Common myeloid progenitor, CD34-positive (primary cell): ENCODE results near the gene LGR4. TPM values are rescaled to one million over a fixed set of nuclear protein-coding genes. Genes with fewer than 3 reads are reported as not detected.
A peak's percentile ranks its signal among the peaks of the same experiment; 100 is the strongest.
"Not testable (repeated sequence)": the region's sequence is repeated elsewhere in the genome, so short reads cannot be mapped to it uniquely, and the experiment has no call there.

ENCODE experiments used
- CTCF ChIA-PET: fragments of 350-600 bp; sonication (Branson Sonifier 250); formaldehyde crosslinking; loops from one replicate; lab custom pipeline; 2021; ENCODE audit warnings: antibody characterized with exemption; lab: Charles Lee
- POLR2A ChIA-PET: fragments of 350-600 bp; sonication (Branson Sonifier 250); formaldehyde crosslinking; loops from one replicate; lab custom pipeline; 2021; ENCODE audit warnings: antibody characterized with exemption; lab: Charles Lee
- DNase-seq, 3 donors: peaks; one replicate each; pipeline versions ENCODE4 v3.0.0 to v3.0.0-alpha.2; 2013
- H3K27ac ChIP-seq, 2 experiments: 1 replicate in 1 of 2; 2 replicates in 1 of 2; pipeline ENCODE4 v1.7.0; 2013; ENCODE audit warnings: inconsistent platforms in 2 of 2, low read length in 2 of 2, mild to moderate bottlenecking in 2 of 2, low read depth in 1 of 2, moderate library complexity in 1 of 2; ENCODE audit not compliant: severe bottlenecking in 2 of 2, insufficient read depth in 1 of 2, poor library complexity in 1 of 2
- H3K27me3 ChIP-seq, 5 experiments: replicated peaks in 2 of 5; 1 replicate in 3 of 5; 2 replicates in 2 of 5; pipeline versions ENCODE4 v1.6.1 to v1.7.0; 2013; ENCODE audit warnings: low read length in 4 of 5, mild to moderate bottlenecking in 2 of 5, moderate library complexity in 2 of 5, inconsistent platforms in 1 of 5; ENCODE audit not compliant: insufficient read depth in 5 of 5, control insufficient read depth in 4 of 5
- H3K36me3 ChIP-seq, 4 experiments: 1 replicate in 2 of 4; 2 replicates in 2 of 4; pipeline versions ENCODE4 v1.6.1 to v1.7.0; 2013; ENCODE audit warnings: low read length in 3 of 4, control low read depth in 1 of 4, mild to moderate bottlenecking in 1 of 4; ENCODE audit not compliant: control insufficient read depth in 4 of 4, insufficient read depth in 4 of 4
- H3K4me1 ChIP-seq, 4 experiments: 1 replicate in 3 of 4; 2 replicates in 1 of 4; pipeline versions ENCODE4 v1.6.1 to v1.7.1; 2013; ENCODE audit warnings: low read length in 3 of 4, mild to moderate bottlenecking in 3 of 4, control low read depth in 1 of 4, inconsistent platforms in 1 of 4, moderate library complexity in 1 of 4; ENCODE audit not compliant: control insufficient read depth in 4 of 4, insufficient read depth in 4 of 4; ENCODE audit errors: control extremely low read depth in 1 of 4
- H3K4me3 ChIP-seq, 7 experiments: 1 replicate in 4 of 7; 2 replicates in 3 of 7; pipeline versions ENCODE4 v1.5.1 to v1.7.0; 2013; ENCODE audit warnings: mild to moderate bottlenecking in 7 of 7, low read length in 6 of 7, moderate library complexity in 6 of 7, inconsistent platforms in 2 of 7, low read depth in 2 of 7, control low read depth in 1 of 7; ENCODE audit not compliant: insufficient read depth in 4 of 7, control insufficient read depth in 1 of 7; ENCODE audit errors: extremely low read depth in 1 of 7
- H3K9me3 ChIP-seq, 5 experiments: 1 replicate in 4 of 5; 2 replicates in 1 of 5; pipeline versions ENCODE4 v1.6.1 to v1.7.1; 2013; ENCODE audit warnings: low read length in 4 of 5, mild to moderate bottlenecking in 2 of 5, inconsistent platforms in 1 of 5, low read depth in 1 of 5, moderate library complexity in 1 of 5; ENCODE audit not compliant: control insufficient read depth in 4 of 5, insufficient read depth in 2 of 5; ENCODE audit errors: control extremely low read depth in 1 of 5
- WGBS: methylation state at CpG from one replicate; pipeline ENCODE4 v1.1.5; 2013; ENCODE audit not compliant: insufficient coverage; 5-methylcytosine and 5-hydroxymethylcytosine counted together
- polyA plus RNA-seq: library from polyadenylated mRNA; unstranded; fragments of 120-200 nt; gene quantifications from one replicate; pipeline ENCODE4 v1.2.1, GENCODE V29; 2013

Gene LGR4, protein sequence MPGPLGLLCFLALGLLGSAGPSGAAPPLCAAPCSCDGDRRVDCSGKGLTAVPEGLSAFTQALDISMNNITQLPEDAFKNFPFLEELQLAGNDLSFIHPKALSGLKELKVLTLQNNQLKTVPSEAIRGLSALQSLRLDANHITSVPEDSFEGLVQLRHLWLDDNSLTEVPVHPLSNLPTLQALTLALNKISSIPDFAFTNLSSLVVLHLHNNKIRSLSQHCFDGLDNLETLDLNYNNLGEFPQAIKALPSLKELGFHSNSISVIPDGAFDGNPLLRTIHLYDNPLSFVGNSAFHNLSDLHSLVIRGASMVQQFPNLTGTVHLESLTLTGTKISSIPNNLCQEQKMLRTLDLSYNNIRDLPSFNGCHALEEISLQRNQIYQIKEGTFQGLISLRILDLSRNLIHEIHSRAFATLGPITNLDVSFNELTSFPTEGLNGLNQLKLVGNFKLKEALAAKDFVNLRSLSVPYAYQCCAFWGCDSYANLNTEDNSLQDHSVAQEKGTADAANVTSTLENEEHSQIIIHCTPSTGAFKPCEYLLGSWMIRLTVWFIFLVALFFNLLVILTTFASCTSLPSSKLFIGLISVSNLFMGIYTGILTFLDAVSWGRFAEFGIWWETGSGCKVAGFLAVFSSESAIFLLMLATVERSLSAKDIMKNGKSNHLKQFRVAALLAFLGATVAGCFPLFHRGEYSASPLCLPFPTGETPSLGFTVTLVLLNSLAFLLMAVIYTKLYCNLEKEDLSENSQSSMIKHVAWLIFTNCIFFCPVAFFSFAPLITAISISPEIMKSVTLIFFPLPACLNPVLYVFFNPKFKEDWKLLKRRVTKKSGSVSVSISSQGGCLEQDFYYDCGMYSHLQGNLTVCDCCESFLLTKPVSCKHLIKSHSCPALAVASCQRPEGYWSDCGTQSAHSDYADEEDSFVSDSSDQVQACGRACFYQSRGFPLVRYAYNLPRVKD
- 3.2 TPM for polyA plus RNA-seq

DNA sequence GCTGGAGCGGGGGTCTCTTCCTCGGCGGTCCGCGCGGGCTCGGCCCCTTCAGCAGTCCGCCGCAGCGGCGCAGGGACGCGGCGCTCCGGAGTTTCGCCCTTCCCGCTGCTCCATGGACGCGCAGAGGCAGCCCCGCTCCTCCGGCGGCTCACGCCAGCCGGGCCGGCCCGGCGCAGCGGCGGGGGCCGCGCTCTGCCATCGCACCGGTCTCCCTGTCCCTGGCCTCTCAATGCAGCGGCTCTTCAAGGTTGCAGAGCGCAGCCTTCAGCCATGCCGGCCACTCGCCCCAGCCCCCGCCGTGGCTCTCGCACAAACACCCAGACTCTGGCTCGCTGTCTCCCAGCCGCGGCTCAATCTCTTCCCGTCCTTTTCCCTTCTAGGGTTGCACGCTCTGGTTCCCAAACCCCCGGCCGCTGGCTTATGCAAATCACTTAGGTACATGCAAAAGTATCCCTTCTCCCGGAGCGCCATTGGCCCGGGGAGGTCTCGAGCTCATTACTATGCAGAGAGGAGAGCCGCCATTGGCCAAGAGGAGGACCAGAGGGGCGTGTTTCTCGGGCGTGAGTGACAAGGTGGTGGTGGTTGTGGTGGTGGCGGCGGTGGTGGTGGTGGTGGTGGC, at the start of gene LGR4:
Gene LGR4, minus strand, starts transcription at position 393 of the 619 bp plus-strand sequence. CDS start 488 bp downstream, outside the sequence.
- 0% methylated on average over 43 of the region's 57 CpGs for WGBS
- CTCF ChIA-PET, result interaction anchor here (1.1 to 2.5 kb wide), 2 partner anchors 14 to 23 kb away, joined by 5 to 13 read pairs; no protein-coding TSS in a partner anchor
- Histone ChIP-seq H3K4me1 (peaks cover 6 to 17% (median 14%) of the 10 kb centered on the region in 4 experiments), H3K9me3 (no peaks in the 10 kb centered on the region), H3K27ac (no peak within 1 kb of the TSS), H3K4me3 (peak within 1 kb of the TSS; percentile 72 to 97 (median 81)), H3K36me3 (no peaks in the 10 kb centered on the region), H3K27me3 (peaks cover 0 to 4% (median 0%) of the 10 kb centered on the region in 5 experiments)
- peak; percentile 90 to 94 (median 92) for DNase-seq
- POLR2A ChIA-PET, result no interaction called here

- no CpG with 5 or more reads among the region's 3 CpGs for WGBS
- Histone ChIP-seq H3K27me3 (no peaks in the 10 kb centered on the region), H3K9me3 (peaks cover 0 to 3% (median 0%) of the 10 kb centered on the region in 5 experiments), H3K4me3 (no peak overlapping the region), H3K27ac (no peak overlapping the region), H3K4me1 (no peaks in the 10 kb centered on the region), H3K36me3 (no peaks in the 10 kb centered on the region)
- ChIA-PET CTCF (no interaction called here), POLR2A (no interaction called here)
- DNase-seq, result no peak
Observed at GRCh38 chr11:27520226-27520625, 47.6 kb upstream of the LGR4 start.

DNA sequence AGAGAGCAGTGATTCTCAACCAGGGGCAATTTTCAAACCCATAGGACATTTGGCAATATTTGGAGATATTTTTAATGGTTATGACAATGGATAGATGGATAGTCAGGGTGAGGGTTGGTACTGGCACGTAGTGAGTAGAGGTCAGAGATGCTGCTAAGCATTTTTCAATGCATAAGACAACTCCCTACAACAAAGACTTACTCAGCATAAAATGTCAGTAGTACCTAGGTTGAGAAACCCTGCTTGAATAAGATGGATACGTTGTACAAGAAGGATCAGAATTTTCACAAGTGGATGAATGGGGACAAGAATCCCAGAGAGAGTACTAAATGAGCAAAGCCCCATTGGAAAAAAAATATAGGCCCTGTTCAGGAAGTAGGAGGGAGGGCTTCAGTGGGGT, 45.9 kb upstream of the LGR4 start:
- POLR2A ChIA-PET, result no interaction called here
- H3K27me3 ChIP-seq, result no peaks in the 10 kb centered on the region
- H3K4me1 ChIP-seq, result no peaks in the 10 kb centered on the region
- no peak overlapping the region for H3K4me3 ChIP-seq
- CTCF ChIA-PET, result no interaction called here
- WGBS, result 100% methylated on average over 1 of the region's 2 CpGs
- no peak overlapping the region for H3K27ac ChIP-seq
- H3K36me3 ChIP-seq, result no peaks in the 10 kb centered on the region
- H3K9me3 ChIP-seq, result peaks cover 0 to 6% (median 0%) of the 10 kb centered on the region in 5 experiments
- DNase-seq, result no peak

DNA sequence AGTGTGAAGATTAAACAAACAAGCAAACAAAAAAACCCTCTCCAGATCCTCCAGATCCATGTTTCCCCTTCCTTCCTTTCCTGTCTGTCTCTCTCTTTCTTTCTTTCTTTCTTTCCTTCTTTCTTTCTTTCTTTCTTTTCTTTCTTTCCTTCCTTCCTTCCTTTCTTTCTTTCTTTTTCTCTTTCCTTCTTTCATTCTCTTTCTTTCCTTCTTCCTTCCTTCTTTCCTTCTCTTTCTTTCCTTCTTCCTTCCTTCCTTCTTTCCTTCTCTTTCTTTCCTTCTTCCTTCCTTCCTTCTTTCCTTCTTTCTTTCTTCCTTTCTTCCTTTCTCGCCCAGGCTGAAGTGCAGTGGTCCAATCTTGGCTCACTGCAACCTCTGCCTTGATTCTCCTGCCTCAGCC, 44.9 kb upstream of the LGR4 start:
- CTCF ChIA-PET, H3K4me1 ChIP-seq, H3K27me3 ChIP-seq, POLR2A ChIA-PET, H3K27ac ChIP-seq, H3K9me3 ChIP-seq, H3K36me3 ChIP-seq, H3K4me3 ChIP-seq, DNase-seq: not testable (repeated sequence)
- WGBS, result no CpG with 5 or more reads among the region's 1 CpG

- ChIA-PET CTCF (no interaction called here), POLR2A (no interaction called here)
- no peak overlapping the region for H3K4me3 ChIP-seq
- H3K27me3 ChIP-seq, result no peaks in the 10 kb centered on the region
- no peaks in the 10 kb centered on the region for H3K36me3 ChIP-seq
- H3K4me1 ChIP-seq, result no peaks in the 10 kb centered on the region
- 95% methylated on average over 4 of the region's 4 CpGs for WGBS
- H3K9me3 ChIP-seq, result peaks cover 0 to 6% (median 0%) of the 10 kb centered on the region in 5 experiments
- no peak for DNase-seq
- H3K27ac ChIP-seq, result no peak overlapping the region
Observed at GRCh38 chr11:27514558-27514957, 42.0 kb upstream of the LGR4 start.

GRCh38 chr11:27514076-27514475, 41.5 kb upstream of the LGR4 start:
- DNase-seq, result no peak
- POLR2A ChIA-PET, result no interaction called here
- no peak overlapping the region for H3K27ac ChIP-seq
- no peak overlapping the region for H3K4me3 ChIP-seq
- no peaks in the 10 kb centered on the region for H3K27me3 ChIP-seq
- CTCF ChIA-PET, result no interaction called here
- 100% methylated on average over 4 of the region's 4 CpGs for WGBS
- no peaks in the 10 kb centered on the region for H3K36me3 ChIP-seq
- H3K4me1 ChIP-seq, result no peaks in the 10 kb centered on the region
- H3K9me3 ChIP-seq, result peaks cover 0 to 6% (median 0%) of the 10 kb centered on the region in 5 experiments
